ENCODE measurements around the gene LRRC57. TPM values are rescaled to one million over a fixed set of nuclear protein-coding genes. Genes with fewer than 3 reads are reported as not detected.

The LRRC57 gene
- total RNA-seq, 6 experiments from 2014 or later: 8.5 to 10.8 (median 10.1) TPM

GRCh38 chr15:42504631-42505030, 44.0 kb downstream of the LRRC57 start:
- Histone ChIP-seq H3K4me1 (peaks cover 0 to 12% (median 0%) of the 10 kb centered on the region in 4 donors), H3K36me3 (no peaks in the 10 kb centered on the region), H3K27me3 (no peaks in the 10 kb centered on the region), H3K4me3 (no peak overlapping the region), H3K9me3 (no peaks in the 10 kb centered on the region), H3K27ac (no peak overlapping the region)
- intact Hi-C loops (cut with DNase I): no loop called here
- TF ChIP-seq, protein P1, sequence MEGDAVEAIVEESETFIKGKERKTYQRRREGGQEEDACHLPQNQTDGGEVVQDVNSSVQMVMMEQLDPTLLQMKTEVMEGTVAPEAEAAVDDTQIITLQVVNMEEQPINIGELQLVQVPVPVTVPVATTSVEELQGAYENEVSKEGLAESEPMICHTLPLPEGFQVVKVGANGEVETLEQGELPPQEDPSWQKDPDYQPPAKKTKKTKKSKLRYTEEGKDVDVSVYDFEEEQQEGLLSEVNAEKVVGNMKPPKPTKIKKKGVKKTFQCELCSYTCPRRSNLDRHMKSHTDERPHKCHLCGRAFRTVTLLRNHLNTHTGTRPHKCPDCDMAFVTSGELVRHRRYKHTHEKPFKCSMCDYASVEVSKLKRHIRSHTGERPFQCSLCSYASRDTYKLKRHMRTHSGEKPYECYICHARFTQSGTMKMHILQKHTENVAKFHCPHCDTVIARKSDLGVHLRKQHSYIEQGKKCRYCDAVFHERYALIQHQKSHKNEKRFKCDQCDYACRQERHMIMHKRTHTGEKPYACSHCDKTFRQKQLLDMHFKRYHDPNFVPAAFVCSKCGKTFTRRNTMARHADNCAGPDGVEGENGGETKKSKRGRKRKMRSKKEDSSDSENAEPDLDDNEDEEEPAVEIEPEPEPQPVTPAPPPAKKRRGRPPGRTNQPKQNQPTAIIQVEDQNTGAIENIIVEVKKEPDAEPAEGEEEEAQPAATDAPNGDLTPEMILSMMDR (IDR thresholded peaks at IDR 0.05): no peak
- no peak for TF ChIP-seq POLR2A (IDR thresholded peaks at IDR 0.05)
- DNase-seq: no peak
- 76% methylated on average over 3 of the region's 3 CpGs for WGBS (ENCODE audit: insufficient coverage, low coverage, low lambda C conversion rate, missing lambda C conversion rate)
- ATAC-seq: no peak

DNA sequence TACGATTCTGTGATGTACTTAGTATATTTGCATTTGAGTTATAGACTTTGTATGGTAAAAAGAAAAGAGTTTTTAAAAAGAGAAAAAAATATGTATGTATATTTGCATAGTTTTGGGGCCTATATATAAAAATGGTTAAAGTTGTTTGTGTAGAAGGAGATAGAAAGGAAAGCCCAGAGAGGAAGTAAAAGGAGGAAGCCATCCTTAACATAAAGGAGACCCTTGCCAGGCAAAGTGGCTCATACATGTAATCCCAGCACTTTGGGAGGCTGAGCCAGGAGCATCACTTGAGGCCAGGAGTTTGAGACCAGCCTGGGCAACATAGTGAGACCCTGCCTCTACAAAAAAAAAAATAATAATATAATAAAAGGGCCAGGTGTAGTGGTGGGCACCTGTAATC, 44.8 kb downstream of the LRRC57 start:
- ATAC-seq (no peak), DNase-seq (no peak)
- no peaks in the 10 kb centered on the region for H3K9me3 ChIP-seq
- H3K27me3 ChIP-seq: no peaks in the 10 kb centered on the region
- H3K4me3 ChIP-seq: no peak overlapping the region
- WGBS (ENCODE audit: insufficient coverage, low coverage, low lambda C conversion rate, missing lambda C conversion rate): 60% methylated on average over 1 of the region's 1 CpG
- no peaks in the 10 kb centered on the region for H3K36me3 ChIP-seq
- TF ChIP-seq, protein P1 (IDR thresholded peaks at IDR 0.05): no peak
- TF ChIP-seq POLR2A (IDR thresholded peaks at IDR 0.05): no peak
- H3K4me1 ChIP-seq: peaks cover 0 to 12% (median 0%) of the 10 kb centered on the region in 4 donors
- intact Hi-C loops (cut with DNase I): no loop called here
- H3K27ac ChIP-seq: no peak overlapping the region

- Histone ChIP-seq H3K27ac (no peak overlapping the region), H3K4me1 (peaks cover 0 to 23% (median 0%) of the 10 kb centered on the region in 4 donors), H3K27me3 (no peaks in the 10 kb centered on the region), H3K4me3 (no peak overlapping the region), H3K36me3 (no peaks in the 10 kb centered on the region), H3K9me3 (no peaks in the 10 kb centered on the region)
- DNase-seq: no peak
- TF ChIP-seq, protein P1 (IDR thresholded peaks at IDR 0.05): no peak
- TF ChIP-seq POLR2A (IDR thresholded peaks at IDR 0.05): no peak
- intact Hi-C loops (cut with DNase I): no loop called here
- ATAC-seq: peak in 1 of 4 donors; percentile 15
- WGBS (ENCODE audit: insufficient coverage, low coverage, low lambda C conversion rate, missing lambda C conversion rate): 31% methylated on average over 4 of the region's 4 CpGs
These were observed 46.1 kb downstream of the LRRC57 start for GRCh38 chr15:42502477-42502876.

GRCh38 chr15:42499858-42500609, 48.6 kb downstream of the LRRC57 start:
- no peak for ATAC-seq
- H3K4me3 ChIP-seq: no peak overlapping the region
- TF ChIP-seq, protein P1 (IDR thresholded peaks at IDR 0.05): no peak
- TF ChIP-seq POLR2A (IDR thresholded peaks at IDR 0.05): no peak
- WGBS (ENCODE audit: insufficient coverage, low coverage, low lambda C conversion rate, missing lambda C conversion rate): 60% methylated on average over 10 of the region's 12 CpGs
- H3K27ac ChIP-seq: peak overlapping the region; percentile 14 to 39 (median 34)
- H3K9me3 ChIP-seq: no peaks in the 10 kb centered on the region
- H3K36me3 ChIP-seq: no peaks in the 10 kb centered on the region
- H3K27me3 ChIP-seq: no peaks in the 10 kb centered on the region
- DNase-seq: no peak
- intact Hi-C loops (cut with DNase I): no loop called here
- peaks cover 0 to 31% (median 4%) of the 10 kb centered on the region in 4 donors for H3K4me1 ChIP-seq

All from right lobe of liver (tissue), 6 donors.